H1 (cell line): ENCODE measurements around the gene SERPINA1. TPM values are rescaled to one million over a fixed set of nuclear protein-coding genes. Genes with fewer than 3 reads are reported as not detected.

Experiments used
- CTCF ChIA-PET: fragments of 300-600 bp; sonication (Branson Sonifier 250); formaldehyde crosslinking; loops from one replicate; lab custom pipeline; 2021; ENCODE audit not compliant: partially characterized antibody; lab: Charles Lee
- POLR2A ChIA-PET: fragments of 300-600 bp; sonication (Branson Sonifier 250); formaldehyde crosslinking; loops from one replicate; lab custom pipeline; 2021; ENCODE audit warnings: inconsistent platforms; ENCODE audit not compliant: partially characterized antibody; lab: Charles Lee
- DNase-seq, 2 experiments: peaks; one replicate each; pipeline versions ENCODE4 v3.0.0 to v3.0.0-alpha.2; 2010 to 2022; ENCODE audit warnings: low spot score in 2 of 2, low read depth in 1 of 2, mixed read lengths in 1 of 2
- FAIRE-seq: peaks from 2 replicates; lab custom pipeline; 2011; peaks lifted over from hg19 to GRCh38; lab: Jason Lieb, UNC
- H2AFZ ChIP-seq: 2 replicates; pipeline ENCODE4 v1.8.1; 2012; ENCODE audit warnings: low read length, inconsistent platforms
- H2AK5ac ChIP-seq: 2 replicates; pipeline ENCODE4 v1.6.1; 2013; ENCODE audit warnings: low read depth, low read length
- H2BK120ac ChIP-seq: replicated peaks from 2 replicates; pipeline ENCODE3; 2013; ENCODE audit warnings: low read depth, low read length, inconsistent platforms
- H2BK12ac ChIP-seq: 2 replicates; pipeline ENCODE4 v1.6.1; 2013; ENCODE audit warnings: low read depth, low read length
- H2BK15ac ChIP-seq: 2 replicates; pipeline ENCODE4 v1.6.1; 2013; ENCODE audit warnings: low read length
- H2BK20ac ChIP-seq: 2 replicates; pipeline ENCODE4 v1.6.1; 2013; ENCODE audit warnings: low read length
- H2BK5ac ChIP-seq: 2 replicates; pipeline ENCODE4 v1.6.1; 2013; ENCODE audit warnings: low read depth, low read length
- H3K14ac ChIP-seq: 2 replicates; pipeline ENCODE4 v1.6.1; 2013; ENCODE audit warnings: inconsistent platforms; ENCODE audit not compliant: insufficient read length
- H3K18ac ChIP-seq: 2 replicates; pipeline ENCODE4 v1.6.1; 2013; ENCODE audit warnings: low read length; ENCODE audit errors: extremely low read depth
- H3K23ac ChIP-seq: 2 replicates; pipeline ENCODE4 v1.6.1; 2013; ENCODE audit warnings: inconsistent platforms; ENCODE audit not compliant: insufficient read length
- H3K23me2 ChIP-seq: 2 replicates; pipeline ENCODE4 v1.6.1; 2013; ENCODE audit warnings: low read depth, low read length
- H3K27ac ChIP-seq: 2 replicates; pipeline ENCODE4 v1.6.1; 2011; ENCODE audit warnings: low read depth, low read length, inconsistent platforms
- H3K27me3 ChIP-seq, 4 experiments: replicated peaks in 1 of 4; 1 replicate in 1 of 4; 2 replicates in 3 of 4; pipeline versions ENCODE4 v1.6.1 to v1.8.1; 2011 to 2013; ENCODE audit warnings: low read length in 3 of 4, mild to moderate bottlenecking in 3 of 4, inconsistent platforms in 2 of 4, mixed read lengths in 2 of 4, moderate library complexity in 1 of 4; ENCODE audit not compliant: control insufficient read depth in 3 of 4, insufficient read depth in 3 of 4; ENCODE audit errors: extremely low read depth in 1 of 4
- H3K36me3 ChIP-seq, 4 experiments: 2 replicates each; pipeline versions ENCODE4 v1.6.1 to v1.8.1; 2011 to 2013; ENCODE audit warnings: mild to moderate bottlenecking in 4 of 4, low read length in 3 of 4, moderate library complexity in 2 of 4, control low read depth in 1 of 4, inconsistent platforms in 1 of 4; ENCODE audit not compliant: insufficient read depth in 4 of 4, control insufficient read depth in 2 of 4
- H3K4ac ChIP-seq: replicated peaks from 2 replicates; pipeline ENCODE3; 2013; ENCODE audit warnings: low read length, low read depth, mixed read lengths, inconsistent platforms; ENCODE audit not compliant: insufficient read length
- H3K4me1 ChIP-seq, 4 experiments: replicated peaks in 1 of 4; 1 replicate in 1 of 4; 2 replicates in 3 of 4; pipeline versions ENCODE4 v1.6.1 to v1.8.1; 2011 to 2013; ENCODE audit warnings: low read length in 3 of 4, inconsistent platforms in 2 of 4, mixed read lengths in 1 of 4; ENCODE audit not compliant: insufficient read depth in 4 of 4, control insufficient read depth in 3 of 4
- H3K4me2 ChIP-seq, 2 experiments: 2 replicates each; pipeline versions ENCODE4 v1.6.1 to v1.8.1; 2011 to 2013; ENCODE audit warnings: low read depth in 2 of 2, low read length in 2 of 2, control low read depth in 1 of 2, inconsistent platforms in 1 of 2, mild to moderate bottlenecking in 1 of 2; ENCODE audit not compliant: insufficient read depth in 1 of 2
- H3K4me3 ChIP-seq, 4 experiments: fragments of 200-600, 300-600 bp in 1 of 4; sonication (generic), shearing (Covaris generic), sonication (Bioruptor Twin) in 1 of 4; 2 replicates each; pipeline versions ENCODE4 v1.5.1 to v1.8.1; 2011 to 2016; ENCODE audit warnings: low read length in 4 of 4, low read depth in 3 of 4, control low read depth in 2 of 4, inconsistent platforms in 2 of 4, mild to moderate bottlenecking in 2 of 4, mixed read lengths in 1 of 4, moderate library complexity in 1 of 4; ENCODE audit not compliant: insufficient read depth in 2 of 4; ENCODE audit errors: extremely low read depth in 1 of 4
- H3K56ac ChIP-seq: replicated peaks from 2 replicates; pipeline ENCODE3; 2013; ENCODE audit warnings: low read depth, mild to moderate bottlenecking, mixed read lengths, low read length, inconsistent platforms; ENCODE audit not compliant: insufficient read length
- H3K79me1 ChIP-seq: 2 replicates; pipeline ENCODE4 v1.6.1; 2013; ENCODE audit warnings: low read depth, low read length, control low read depth
- H3K79me2 ChIP-seq, 2 experiments: 2 replicates each; pipeline versions ENCODE4 v1.6.1 to v1.8.1; 2012 to 2013; ENCODE audit warnings: low read length in 2 of 2, mild to moderate bottlenecking in 2 of 2, inconsistent platforms in 1 of 2; ENCODE audit not compliant: insufficient read depth in 2 of 2, control insufficient read depth in 1 of 2
- H3K9ac ChIP-seq, 4 experiments: replicated peaks in 1 of 4; 1 replicate in 1 of 4; 2 replicates in 3 of 4; pipeline versions ENCODE4 v1.6.1 to v1.8.1; 2011 to 2013; ENCODE audit warnings: low read depth in 3 of 4, low read length in 3 of 4, control low read depth in 2 of 4, mild to moderate bottlenecking in 2 of 4, moderate library complexity in 2 of 4, inconsistent platforms in 1 of 4; ENCODE audit errors: extremely low read depth in 1 of 4
- H3K9me3 ChIP-seq, 2 experiments: 2 replicates each; pipeline versions ENCODE4 v1.6.1 to v1.8.1; 2012 to 2013; ENCODE audit warnings: mild to moderate bottlenecking in 2 of 2, moderate library complexity in 2 of 2, control low read depth in 1 of 2, inconsistent platforms in 1 of 2, low read depth in 1 of 2, low read length in 1 of 2, mixed read lengths in 1 of 2; ENCODE audit not compliant: insufficient read depth in 2 of 2
- H4K20me1 ChIP-seq, 2 experiments: replicated peaks in 1 of 2; 2 replicates each; pipeline versions ENCODE3 to v1.8.1; 2011 to 2013; ENCODE audit warnings: inconsistent platforms in 2 of 2, low read length in 2 of 2, mild to moderate bottlenecking in 1 of 2; ENCODE audit not compliant: insufficient read depth in 2 of 2, control insufficient read depth in 1 of 2
- H4K5ac ChIP-seq: 2 replicates; pipeline ENCODE4 v1.6.1; 2013; ENCODE audit warnings: low read length, low read depth, mixed read lengths, inconsistent platforms; ENCODE audit not compliant: insufficient read length
- H4K8ac ChIP-seq: 2 replicates; pipeline ENCODE4 v1.8.0; 2013; ENCODE audit warnings: mild to moderate bottlenecking, moderate library complexity, low read length, inconsistent platforms; ENCODE audit not compliant: insufficient read depth; ENCODE audit errors: extremely low read depth
- H4K91ac ChIP-seq: replicated peaks from 2 replicates; pipeline ENCODE3; 2013; ENCODE audit warnings: low read length, mixed read lengths, inconsistent platforms; ENCODE audit not compliant: insufficient read length
- CREB1 ChIP-seq: IDR thresholded peaks from 2 replicates; pipeline ENCODE4 v1.6.1; 2012; ENCODE audit warnings: inconsistent platforms
- CTBP2 ChIP-seq: IDR thresholded peaks from 2 replicates; pipeline ENCODE4 v1.7.0; 2011; ENCODE audit warnings: borderline replicate concordance, mild to moderate bottlenecking, moderate library complexity, mixed read lengths, low read length; ENCODE audit not compliant: insufficient read depth, insufficient read length
- EP300 ChIP-seq, 2 experiments: IDR thresholded peaks; 1 replicate in 1 of 2; 2 replicates in 1 of 2; pipeline ENCODE4 v1.6.1; 2011 to 2012; ENCODE audit warnings: low read depth in 2 of 2, low read length in 2 of 2, mild to moderate bottlenecking in 2 of 2, borderline replicate concordance in 1 of 2, inconsistent platforms in 1 of 2, moderate library complexity in 1 of 2
- EZH2 ChIP-seq: fragments of 200-600 bp; sonication (generic); IDR thresholded peaks from 2 replicates; pipeline ENCODE4 v1.7.1; 2012; ENCODE audit warnings: low read depth, mild to moderate bottlenecking, moderate library complexity, low read length, inconsistent platforms; ENCODE audit not compliant: severe bottlenecking
- KDM4A ChIP-seq: IDR thresholded peaks from one replicate; pipeline ENCODE4 v1.7.1; 2012; ENCODE audit warnings: low read depth, mild to moderate bottlenecking, moderate library complexity, low read length, inconsistent platforms; ENCODE audit not compliant: severe bottlenecking
- KDM5A ChIP-seq: fragments of 200-600 bp; IDR thresholded peaks from 2 replicates; pipeline ENCODE4 v1.7.1; 2012; ENCODE audit warnings: mild to moderate bottlenecking, low read length, inconsistent platforms, mixed read lengths
- NRF1 ChIP-seq: IDR thresholded peaks from 2 replicates; pipeline ENCODE4 v1.6.1; 2011; ENCODE audit warnings: mild to moderate bottlenecking, low read depth, low read length, improper control_type of control experiment
- RNF2 ChIP-seq: fragments of 200-900, 300-1000 bp; sonication (generic); IDR thresholded peaks from 2 replicates; pipeline ENCODE4 v1.7.1; 2016; ENCODE audit warnings: borderline replicate concordance, low read depth, mild to moderate bottlenecking, antibody characterized with exemption, low read length; ENCODE audit not compliant: poor library complexity, severe bottlenecking; ENCODE audit errors: missing control alignments
- SP4 ChIP-seq: IDR thresholded peaks from 2 replicates; pipeline ENCODE4 v1.6.1; 2012; ENCODE audit warnings: low read length, inconsistent platforms
- TEAD4 ChIP-seq: IDR thresholded peaks from 2 replicates; pipeline ENCODE4 v1.6.1; 2012; ENCODE audit warnings: low read depth, low read length, inconsistent platforms, mixed read lengths
- WGBS, 2 experiments: shearing (Covaris generic) in 1 of 2; methylation state at CpG; one replicate each; pipeline versions ENCODE4 v1.1.6 to v1.1.7; 2013 to 2015; ENCODE audit warnings: low lambda C conversion rate in 2 of 2, mixed read lengths in 2 of 2, inconsistent platforms in 1 of 2, low coverage in 1 of 2, missing lambda C conversion rate in 1 of 2; ENCODE audit not compliant: insufficient replicate concordance in 2 of 2, insufficient coverage in 1 of 2, insufficient read length in 1 of 2; ENCODE audit errors: extremely low coverage in 1 of 2, missing lambda C conversion rate in 1 of 2; 5-methylcytosine and 5-hydroxymethylcytosine counted together
- polyA plus RNA-seq, 7 experiments: library from polyadenylated mRNA; depleted of rRNA in 3 of 7; stranded (reverse) in 5 of 7; unstranded in 2 of 7; fragments of >200 nt in 5 of 7; fragments of 200-250 nt in 2 of 7; gene quantifications; 1 replicate in 5 of 7; 2 replicates in 1 of 7; 4 replicates in 1 of 7; pipeline versions ENCODE4 v1.2.1 to v1.2.3, GENCODE V29; 2011 to 2013; ENCODE audit warnings: missing spikeins in 2 of 7, mixed read lengths in 2 of 7
- total RNA-seq: library from RNA; stranded (reverse); fragmentation: NEBNext Ultra II Directional; extraction: Animal tissue kit (Norgen Biotek cat#: 25700); gene quantifications from 2 replicates; pipeline ENCODE4 v1.2.1, GENCODE V29; 2021
- TF ChIP-seq, protein P1 (sequence below): IDR thresholded peaks from 2 replicates; pipeline ENCODE4 v1.6.1; 2012; ENCODE audit warnings: low read length, inconsistent platforms

Gene SERPINA1
- total and polyA plus RNA-seq, 2 of the 8 experiments (the other 6 are each of a cell fraction or from before 2014, with no cell fraction given): 0.08 TPM; not detected in 1

DNA sequence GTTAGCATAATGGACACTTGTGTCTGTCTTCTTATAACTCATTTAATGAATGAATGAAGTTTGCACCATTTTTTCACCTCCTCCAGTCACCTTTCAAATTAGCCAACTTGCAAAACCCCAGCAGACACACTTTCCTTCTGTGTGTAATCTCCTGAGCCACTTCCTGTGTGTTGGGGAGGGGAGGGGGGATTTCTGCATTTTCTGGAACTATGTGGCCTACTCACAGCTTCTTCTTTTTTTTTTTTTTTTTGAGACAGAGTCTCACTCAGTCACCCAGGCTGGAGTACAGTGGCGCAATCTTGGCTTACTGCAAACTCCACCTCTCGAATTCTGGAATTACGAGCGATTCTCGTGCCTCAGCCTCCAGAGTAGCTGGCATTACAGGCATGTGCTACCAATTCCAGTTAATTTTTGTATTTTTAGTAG is 4.1 kb upstream of the SERPINA1 start:
- FAIRE-seq (no peak), DNase-seq (no peak)
- H2AFZ ChIP-seq: no peak overlapping the region
- no peak overlapping the region for H4K91ac ChIP-seq
- 95% methylated on average over 5 of the region's 5 CpGs; no CpG with 5 or more reads in 1 of the 2 experiments for WGBS, 2 experiments
- H2BK15ac ChIP-seq: no peak overlapping the region
- H3K4ac ChIP-seq: no peak overlapping the region
- no peak overlapping the region for H2BK120ac ChIP-seq
- no peaks in the 10 kb centered on the region for H3K79me1 ChIP-seq
- no peak overlapping the region for H2BK12ac ChIP-seq
- no peak overlapping the region for H2BK5ac ChIP-seq
- H3K4me2 ChIP-seq: no peak overlapping the region
- H4K8ac ChIP-seq: no peak overlapping the region
- no peak for TF ChIP-seq TEAD4
- TF ChIP-seq, protein P1, sequence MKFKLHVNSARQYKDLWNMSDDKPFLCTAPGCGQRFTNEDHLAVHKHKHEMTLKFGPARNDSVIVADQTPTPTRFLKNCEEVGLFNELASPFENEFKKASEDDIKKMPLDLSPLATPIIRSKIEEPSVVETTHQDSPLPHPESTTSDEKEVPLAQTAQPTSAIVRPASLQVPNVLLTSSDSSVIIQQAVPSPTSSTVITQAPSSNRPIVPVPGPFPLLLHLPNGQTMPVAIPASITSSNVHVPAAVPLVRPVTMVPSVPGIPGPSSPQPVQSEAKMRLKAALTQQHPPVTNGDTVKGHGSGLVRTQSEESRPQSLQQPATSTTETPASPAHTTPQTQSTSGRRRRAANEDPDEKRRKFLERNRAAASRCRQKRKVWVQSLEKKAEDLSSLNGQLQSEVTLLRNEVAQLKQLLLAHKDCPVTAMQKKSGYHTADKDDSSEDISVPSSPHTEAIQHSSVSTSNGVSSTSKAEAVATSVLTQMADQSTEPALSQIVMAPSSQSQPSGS: no peak
- no peak for TF ChIP-seq CTBP2
- no peak for TF ChIP-seq KDM4A
- TF ChIP-seq SP4: no peak
- no peak for TF ChIP-seq RNF2
- no peak for TF ChIP-seq CREB1
- TF ChIP-seq KDM5A: no peak
- no peak for TF ChIP-seq EZH2
- no peak for TF ChIP-seq EP300 (IDR thresholded peaks at IDR 0.05; ENCODE audit: borderline replicate concordance in 1 of 2, low read depth in 2 of 2, low read length in 2 of 2)
- TF ChIP-seq NRF1: no peak
- H3K9ac ChIP-seq: no peak overlapping the region
- no peaks in the 10 kb centered on the region; a peak in 1 of 7 replicates for H3K27me3 ChIP-seq
- ChIA-PET CTCF (interaction anchor here (0.8 to 5.6 kb wide), 3 partner anchors 8 to 28 kb away, joined by 3 to 37 read pairs (median 3); no protein-coding TSS in a partner anchor), POLR2A (interaction anchor here (1.4 kb wide), 1 partner anchor 10 kb away, joined by 3 read pairs; no protein-coding TSS in a partner anchor)
- H2BK20ac ChIP-seq: no peak overlapping the region
- no peak overlapping the region for H3K18ac ChIP-seq
- no peak overlapping the region for H3K56ac ChIP-seq
- H3K4me1 ChIP-seq: peaks cover 5 to 27% (median 13%) of the 10 kb centered on the region in 4 experiments; a peak in 6 of 7 replicates
- H3K36me3 ChIP-seq: no peaks in the 10 kb centered on the region
- no peak overlapping the region for H4K5ac ChIP-seq
- H3K4me3 ChIP-seq: no peak overlapping the region
- no peaks in the 10 kb centered on the region for H3K23me2 ChIP-seq
- no peaks in the 10 kb centered on the region for H4K20me1 ChIP-seq
- H3K9me3 ChIP-seq: no peaks in the 10 kb centered on the region
- H3K79me2 ChIP-seq: no peaks in the 10 kb centered on the region
- no peak overlapping the region for H3K23ac ChIP-seq
- no peak overlapping the region for H3K14ac ChIP-seq
- H3K27ac ChIP-seq: no peak overlapping the region
- H2AK5ac ChIP-seq: no peak overlapping the region
